SKM-1 (cell line): ENCODE data around the gene RHOF.
"Not testable (repeated sequence)": the region's sequence is repeated elsewhere in the genome, so short reads cannot be mapped to it uniquely, and the experiment has no call there.

ENCODE experiments used
- DNase-seq: peaks from one replicate; lab custom pipeline; 2025; ENCODE audit not compliant: unreplicated experiment; lab: John Stamatoyannopoulos, UW

The RHOF gene

GRCh38 chr12:121750507-121750955 is 43.0 kb downstream of the RHOF start:
- no peak for DNase-seq

GRCh38 chr12:121749267-121749666 is 44.2 kb downstream of the RHOF start:
- DNase-seq, result no peak

- no peak for DNase-seq
Measured at GRCh38 chr12:121748571-121749265, 44.8 kb downstream of the RHOF start.

GRCh38 chr12:121748218-121748570 is 45.3 kb downstream of the RHOF start:
- DNase-seq, result no peak

- DNase-seq, result not testable (repeated sequence)
Measured at GRCh38 chr12:121745545-121745944, 47.9 kb downstream of the RHOF start.

- DNase-seq, result no peak
Measured at GRCh38 chr12:121741743-121742142, 51.7 kb downstream of the RHOF start.

GRCh38 chr12:121740847-121741246 is 52.6 kb downstream of the RHOF start:
- no peak for DNase-seq

GRCh38 chr12:121738340-121738858 is 55.1 kb downstream of the RHOF start:
- DNase-seq, result no peak

GRCh38 chr12:121733849-121734248 is 59.6 kb downstream of the RHOF start:
- no peak for DNase-seq

- DNase-seq, result no peak
Measured at GRCh38 chr12:121731473-121731872, 62.0 kb downstream of the RHOF start.

- DNase-seq, result no peak
Measured at GRCh38 chr12:121729021-121729420, 64.5 kb downstream of the RHOF start.
